Loucy (cell line): ENCODE measurements around the gene TGFBI.

ENCODE experiments used
- H2AFZ ChIP-seq: fragments of 200-600 bp; sonication (generic); 2 replicates; pipeline ENCODE4 v1.6.0; 2016; ENCODE audit warnings: antibody characterized with exemption, mild to moderate bottlenecking, low read length, moderate library complexity
- H3F3A ChIP-seq: fragments of 200-600 bp; 2 replicates; pipeline ENCODE4 v1.6.0; 2016; ENCODE audit warnings: antibody characterized with exemption, low read depth, mild to moderate bottlenecking
- H3K27me3 ChIP-seq: fragments of 200-600 bp; sonication (generic); 2 replicates; pipeline ENCODE4 v1.6.1; 2014; ENCODE audit warnings: low read length, mild to moderate bottlenecking; ENCODE audit not compliant: insufficient read depth, poor library complexity, severe bottlenecking
- H3K36me3 ChIP-seq: fragments of 200-600 bp; sonication (generic); 2 replicates; pipeline ENCODE4 v1.6.1; 2016; ENCODE audit warnings: low read length; ENCODE audit not compliant: insufficient read depth
- H3K4me1 ChIP-seq: fragments of 200-600 bp; sonication (generic); 2 replicates; pipeline ENCODE4 v1.5.1; 2014; ENCODE audit warnings: low read length, mild to moderate bottlenecking; ENCODE audit not compliant: insufficient read depth, poor library complexity, severe bottlenecking
- H3K4me2 ChIP-seq: fragments of 200-600 bp; sonication (generic); 2 replicates; pipeline ENCODE4 v1.6.0; 2014; ENCODE audit warnings: antibody characterized with exemption, low read length, low read depth, mild to moderate bottlenecking; ENCODE audit not compliant: poor library complexity, severe bottlenecking
- H3K4me3 ChIP-seq: fragments of 200-600 bp; sonication (generic); 2 replicates; pipeline ENCODE4 v1.5.1; 2014; ENCODE audit warnings: low read length, mild to moderate bottlenecking, mixed read lengths; ENCODE audit not compliant: poor library complexity, severe bottlenecking
- H3K79me2 ChIP-seq: fragments of 200-600 bp; sonication (generic); 2 replicates; pipeline ENCODE4 v1.6.1; 2014; ENCODE audit warnings: low read length; ENCODE audit not compliant: insufficient read depth
- H3K9ac ChIP-seq: fragments of 200-600 bp; sonication (generic); 2 replicates; pipeline ENCODE4 v1.6.0; 2014; ENCODE audit warnings: mild to moderate bottlenecking, low read depth, low read length, moderate library complexity; ENCODE audit not compliant: poor library complexity, severe bottlenecking
- H3K9me2 ChIP-seq: fragments of 200-600 bp; sonication (generic); replicated peaks from 2 replicates; pipeline ENCODE4 v1.6.1; 2016; ENCODE audit warnings: low read depth, low read length, mixed read lengths
- H3K9me3 ChIP-seq: fragments of 200-600 bp; sonication (generic); 2 replicates; pipeline ENCODE4 v1.6.1; 2014; ENCODE audit warnings: mild to moderate bottlenecking, antibody characterized with exemption, low read length, low read depth; ENCODE audit not compliant: insufficient read depth
- H4K20me1 ChIP-seq: fragments of 200-600 bp; sonication (generic); 2 replicates; pipeline ENCODE4 v1.6.0; 2014; ENCODE audit warnings: antibody characterized with exemption, low read length, mild to moderate bottlenecking; ENCODE audit not compliant: insufficient read depth, poor library complexity, severe bottlenecking
- CTCF ChIP-seq: fragments of 200-600 bp; sonication (generic); conservative IDR thresholded peaks from 2 replicates; pipeline ENCODE4 v1.5.1; 2014; ENCODE audit warnings: mild to moderate bottlenecking, antibody characterized with exemption, low read length
- EZH2phosphoT487 ChIP-seq: fragments of 200-600 bp; IDR thresholded peaks from 2 replicates; pipeline ENCODE4 v1.6.1; 2018; ENCODE audit warnings: antibody characterized with exemption, mild to moderate bottlenecking, moderate library complexity, borderline replicate concordance

Gene TGFBI

GRCh38 chr5:136082390-136083193, 53.8 kb downstream of the TGFBI start:
- Histone ChIP-seq H3K79me2 (no peaks in the 10 kb centered on the region), H2AFZ (no peak overlapping the region), H3K4me3 (no peak overlapping the region), H3K9ac (no peak overlapping the region), H3K36me3 (no peaks in the 10 kb centered on the region), H3K4me1 (no peaks in the 10 kb centered on the region), H3K4me2 (no peak overlapping the region), H3K9me3 (no peaks in the 10 kb centered on the region), H4K20me1 (no peaks in the 10 kb centered on the region), H3F3A (no peaks in the 10 kb centered on the region), H3K9me2 (no peaks in the 10 kb centered on the region), H3K27me3 (no peaks in the 10 kb centered on the region)
- TF ChIP-seq CTCF = peak; percentile 83
- TF ChIP-seq EZH2phosphoT487 = no peak

GRCh38 chr5:136084698-136085097, 55.9 kb downstream of the TGFBI start:
- no peaks in the 10 kb centered on the region for H3K9me2 ChIP-seq
- no peak overlapping the region for H3K4me2 ChIP-seq
- H3K79me2 ChIP-seq = no peaks in the 10 kb centered on the region
- H3K4me1 ChIP-seq = no peaks in the 10 kb centered on the region
- TF ChIP-seq EZH2phosphoT487 (no peak), CTCF (no peak)
- H3K9me3 ChIP-seq = no peaks in the 10 kb centered on the region
- no peaks in the 10 kb centered on the region for H3K36me3 ChIP-seq
- H3K9ac ChIP-seq = no peak overlapping the region
- H3K27me3 ChIP-seq = no peaks in the 10 kb centered on the region
- no peaks in the 10 kb centered on the region for H4K20me1 ChIP-seq
- H3K4me3 ChIP-seq = no peak overlapping the region
- H3F3A ChIP-seq = no peaks in the 10 kb centered on the region
- H2AFZ ChIP-seq = no peak overlapping the region

DNA sequence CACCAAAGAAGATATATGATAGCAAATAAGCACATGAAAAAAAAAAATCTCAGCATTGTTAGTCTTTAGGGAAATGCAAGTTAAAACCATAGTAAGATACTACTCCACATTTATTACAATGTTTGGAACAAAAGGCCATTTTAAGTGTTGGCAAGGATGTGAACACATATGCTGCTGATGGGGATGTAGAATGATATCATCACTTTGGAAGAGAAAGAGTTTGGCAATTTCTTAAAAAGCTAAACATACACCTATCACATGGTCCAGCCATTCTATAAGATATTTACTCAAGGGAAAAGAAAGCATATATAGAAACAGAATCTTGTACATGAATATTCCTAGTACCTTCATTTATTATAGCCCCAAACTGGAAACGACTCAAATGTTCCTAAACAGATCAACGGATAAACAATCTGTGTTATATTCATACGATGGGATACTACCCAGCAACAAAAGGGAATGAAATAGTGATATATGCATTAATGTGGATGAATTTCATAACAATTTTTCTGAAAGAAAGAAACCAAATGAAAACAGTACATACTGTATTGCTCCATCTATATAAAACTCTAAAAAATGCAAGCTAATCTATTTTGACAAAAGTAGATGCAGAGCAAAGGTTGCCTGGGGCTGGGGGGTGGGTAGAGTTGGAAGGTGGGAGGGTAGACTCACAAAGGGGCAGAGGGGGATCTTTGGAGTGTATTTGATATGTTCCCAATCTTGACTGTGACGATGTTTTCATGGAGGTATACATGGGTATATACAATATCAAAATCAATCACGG, 58.2 kb downstream of the TGFBI start:
- Histone ChIP-seq H3F3A (no peaks in the 10 kb centered on the region), H3K4me1 (no peaks in the 10 kb centered on the region), H2AFZ (no peak overlapping the region), H3K36me3 (no peaks in the 10 kb centered on the region), H3K9ac (no peak overlapping the region), H3K4me2 (no peak overlapping the region), H4K20me1 (no peaks in the 10 kb centered on the region), H3K9me3 (no peaks in the 10 kb centered on the region), H3K79me2 (no peaks in the 10 kb centered on the region), H3K27me3 (no peaks in the 10 kb centered on the region), H3K4me3 (no peak overlapping the region), H3K9me2 (no peaks in the 10 kb centered on the region)
- TF ChIP-seq CTCF = no peak
- TF ChIP-seq EZH2phosphoT487 = no peak
